Measurements from ENCODE around the gene GJB2.

GJB2 gene

GRCh38 chr13:20161275-20161950 lies 31.3 kb downstream of the GJB2 start:
- no peak for TF ChIP-seq POU6F1 (CRISPR knock-in tag; IDR thresholded peaks at IDR 0.05; ENCODE audit: borderline replicate concordance, low read depth)
- no peak for TF ChIP-seq BACH2 (CRISPR knock-in tag; IDR thresholded peaks at IDR 0.05; ENCODE audit: borderline replicate concordance)
- TF ChIP-seq PATZ1 (CRISPR knock-in tag; IDR thresholded peaks at IDR 0.05; ENCODE audit: borderline replicate concordance) = no peak
- TF ChIP-seq GLIS3 (CRISPR knock-in tag; IDR thresholded peaks at IDR 0.05) = no peak
- TF ChIP-seq ESRRG (CRISPR knock-in tag; IDR thresholded peaks at IDR 0.05) = no peak
- no peak for TF ChIP-seq CSRNP3 (CRISPR knock-in tag; IDR thresholded peaks at IDR 0.05)
- no peak for TF ChIP-seq TOX (CRISPR knock-in tag; IDR thresholded peaks at IDR 0.05; ENCODE audit: borderline replicate concordance)
- TF ChIP-seq PPARA (CRISPR knock-in tag; IDR thresholded peaks at IDR 0.05; ENCODE audit: borderline replicate concordance) = no peak
- TF ChIP-seq ZFP30 (CRISPR knock-in tag; IDR thresholded peaks at IDR 0.05) = no peak
- no peak for TF ChIP-seq CREB5 (CRISPR knock-in tag; IDR thresholded peaks at IDR 0.05; ENCODE audit: low read depth)
- TF ChIP-seq TSHZ2 (CRISPR knock-in tag; IDR thresholded peaks at IDR 0.05) = no peak
- TF ChIP-seq TCF4 (CRISPR knock-in tag; IDR thresholded peaks at IDR 0.05; ENCODE audit: borderline replicate concordance) = no peak
- no peak for TF ChIP-seq SNAI2 (CRISPR knock-in tag; IDR thresholded peaks at IDR 0.05)
- TF ChIP-seq CSDC2 (CRISPR knock-in tag; IDR thresholded peaks at IDR 0.05) = no peak
- TF ChIP-seq ZNF565 (CRISPR knock-in tag; conservative IDR thresholded peaks at IDR 0.05; ENCODE audit: low read depth) = no peak
- ATAC-seq = no peak; the same call in 2 of the 3 replicates

DNA sequence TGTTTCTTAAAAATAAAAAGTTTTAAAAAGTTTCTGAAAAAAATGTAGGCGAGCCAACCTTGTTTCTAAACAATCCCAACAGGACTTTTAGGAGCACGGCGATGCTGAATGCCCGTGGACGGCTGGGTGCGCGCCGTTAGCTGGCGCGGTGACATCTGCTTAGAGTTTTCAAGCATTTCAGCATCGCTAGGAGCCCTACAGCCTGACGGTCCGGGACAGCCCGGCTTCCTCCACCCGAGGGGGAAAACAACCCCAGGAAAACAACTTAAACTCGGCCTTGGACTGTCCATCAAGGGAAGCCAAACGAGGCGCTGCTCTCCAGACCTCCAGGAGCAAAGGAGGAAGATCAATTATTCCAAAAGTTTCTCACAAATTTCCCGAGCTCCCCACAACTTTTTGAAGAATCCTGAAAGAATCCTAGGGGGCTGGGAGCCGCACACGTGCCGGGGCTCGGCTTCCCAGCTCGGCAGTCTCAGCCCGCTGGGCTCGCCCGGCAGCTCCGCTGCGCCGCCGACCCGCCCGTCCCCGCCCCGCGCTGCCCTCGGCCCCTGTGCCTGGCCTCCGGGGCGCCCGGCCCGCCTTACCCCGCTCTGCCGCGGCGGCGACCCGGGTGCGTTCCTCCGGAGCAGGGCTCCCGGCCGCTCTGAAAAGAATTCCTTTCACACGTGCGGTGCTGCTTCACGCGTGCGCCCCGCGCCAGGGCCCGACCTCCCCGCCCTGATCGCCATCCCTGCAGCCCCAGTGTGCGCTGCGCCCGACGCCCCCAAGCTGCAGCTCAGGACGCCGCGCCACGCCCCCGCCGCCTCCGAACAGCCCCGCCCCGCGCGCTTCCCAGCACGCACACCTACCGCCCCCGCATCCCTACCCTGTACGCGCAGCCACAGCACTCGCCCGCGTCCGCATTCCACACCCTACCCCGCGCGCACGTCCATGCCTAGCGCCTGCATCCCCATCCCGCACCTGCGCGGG lies 32.1 kb downstream of the GJB2 start, which contains the start of gene GJA3:
TSS of gene GJA3 (minus strand) at position 747 of the 969 bp plus-strand sequence. CDS start 17,764 bp downstream, outside the sequence.
- peak; percentile 29; the same call in 2 of the 3 replicates for ATAC-seq
- TF ChIP-seq OSR1 (CRISPR knock-in tag; IDR thresholded peaks at IDR 0.05) (no peak), ZNF70 (CRISPR knock-in tag; IDR thresholded peaks at IDR 0.05) (no peak), TSHZ2 (CRISPR knock-in tag; IDR thresholded peaks at IDR 0.05) (no peak), SNAI2 (CRISPR knock-in tag; IDR thresholded peaks at IDR 0.05) (no peak), ZFP3 (CRISPR knock-in tag; IDR thresholded peaks at IDR 0.05) (no peak), PATZ1 (CRISPR knock-in tag; IDR thresholded peaks at IDR 0.05; ENCODE audit: borderline replicate concordance) (no peak), CREB5 (CRISPR knock-in tag; IDR thresholded peaks at IDR 0.05; ENCODE audit: low read depth) (no peak), BACH2 (CRISPR knock-in tag; IDR thresholded peaks at IDR 0.05; ENCODE audit: borderline replicate concordance) (no peak), TOX (CRISPR knock-in tag; IDR thresholded peaks at IDR 0.05; ENCODE audit: borderline replicate concordance) (no peak), ZC3H10 (CRISPR knock-in tag; IDR thresholded peaks at IDR 0.05) (no peak), GLIS3 (CRISPR knock-in tag; IDR thresholded peaks at IDR 0.05) (no peak), PPARA (CRISPR knock-in tag; IDR thresholded peaks at IDR 0.05; ENCODE audit: borderline replicate concordance) (no peak), ISL1 (CRISPR knock-in tag; IDR thresholded peaks at IDR 0.05) (no peak), RARB (CRISPR knock-in tag; IDR thresholded peaks at IDR 0.05) (no peak)
